HepG2 (cell line): ENCODE data around the gene ARHGEF10L. TPM values are rescaled to one million over a fixed set of nuclear protein-coding genes. Genes with fewer than 3 reads are reported as not detected.

Source experiments
- CBX1 ChIP-seq: IDR thresholded peaks from one replicate; pipeline ENCODE4 v1.6.1; 2016; ENCODE audit warnings: antibody characterized with exemption, low read depth
- HBP1 ChIP-seq: IDR thresholded peaks from 2 replicates; pipeline ENCODE4 v1.6.1; 2016; ENCODE audit warnings: low read depth, control low read depth
- HIC2 ChIP-seq: sonication (generic); formaldehyde crosslinking; IDR thresholded peaks from 2 replicates; pipeline ENCODE4 v1.9.0; 2022; ENCODE audit warnings: low read depth, missing genetic modification reagents
- JUNB ChIP-seq: sonication (generic); formaldehyde crosslinking; IDR thresholded peaks from 2 replicates; pipeline ENCODE4 v1.8.0; 2022; ENCODE audit warnings: missing genetic modification reagents, mild to moderate bottlenecking, borderline replicate concordance
- MLLT10 ChIP-seq: sonication (generic); formaldehyde crosslinking; IDR thresholded peaks from 2 replicates; pipeline ENCODE4 v1.4.0; 2020; ENCODE audit warnings: missing genetic modification reagents
- MTF2 ChIP-seq: sonication (generic); formaldehyde crosslinking; IDR thresholded peaks from 2 replicates; pipeline ENCODE4 v1.5.0; 2020; ENCODE audit warnings: missing genetic modification reagents, borderline replicate concordance
- NR2F1 ChIP-seq, 2 experiments: fragments of 450-650 bp in 1 of 2; formaldehyde crosslinking in 1 of 2; IDR thresholded peaks; 2 replicates each; pipeline versions ENCODE4 v1.5.0 to v1.6.1; 2016 to 2020; ENCODE audit warnings: mild to moderate bottlenecking in 1 of 2, missing compliant biosample characterization in 1 of 2, missing genetic modification reagents in 1 of 2, moderate library complexity in 1 of 2
- PAXIP1 ChIP-seq: sonication (generic); formaldehyde crosslinking; conservative IDR thresholded peaks from 2 replicates; pipeline ENCODE4 v1.4.0; 2020; ENCODE audit warnings: mild to moderate bottlenecking, missing genetic modification reagents, moderate library complexity
- SMC3 ChIP-seq: IDR thresholded peaks from 2 replicates; pipeline ENCODE4 v1.6.1; 2011; ENCODE audit warnings: low read length, improper control_type of control experiment
- ZBTB1 ChIP-seq: sonication (generic); formaldehyde crosslinking; IDR thresholded peaks from 2 replicates; pipeline ENCODE4 v1.4.0; 2020; ENCODE audit warnings: missing genetic modification reagents, borderline replicate concordance
- ZFP37 ChIP-seq: sonication (generic); formaldehyde crosslinking; IDR thresholded peaks from 2 replicates; pipeline ENCODE4 v1.4.0; 2020; ENCODE audit warnings: missing genetic modification reagents, borderline replicate concordance
- ZNF276 ChIP-seq: sonication (generic); formaldehyde crosslinking; IDR thresholded peaks from 2 replicates; pipeline ENCODE4 v1.4.0; 2020; ENCODE audit warnings: mild to moderate bottlenecking, low read depth, missing genetic modification reagents
- ZNF326 ChIP-seq: sonication (generic); formaldehyde crosslinking; IDR thresholded peaks from 2 replicates; pipeline ENCODE4 v1.4.0; 2020; ENCODE audit warnings: missing genetic modification reagents, borderline replicate concordance
- ZNF333 ChIP-seq: sonication (generic); formaldehyde crosslinking; IDR thresholded peaks from 2 replicates; pipeline ENCODE4 v1.4.0; 2020; ENCODE audit warnings: mild to moderate bottlenecking, missing genetic modification reagents, borderline replicate concordance
- ZNF431 ChIP-seq: sonication (generic); formaldehyde crosslinking; IDR thresholded peaks from 2 replicates; pipeline ENCODE4 v1.9.0; 2022; ENCODE audit warnings: missing genetic modification reagents, low read depth, mild to moderate bottlenecking, borderline replicate concordance
- ZNF558 ChIP-seq: sonication (generic); formaldehyde crosslinking; IDR thresholded peaks from 2 replicates; pipeline ENCODE4 v1.9.0; 2022; ENCODE audit warnings: mild to moderate bottlenecking, missing genetic modification reagents, borderline replicate concordance
- ZNF569 ChIP-seq: sonication (generic); formaldehyde crosslinking; IDR thresholded peaks from 2 replicates; pipeline ENCODE4 v1.5.0; 2020; ENCODE audit warnings: mild to moderate bottlenecking, missing genetic modification reagents, moderate library complexity, borderline replicate concordance
- ZNF768 ChIP-seq: sonication (generic); formaldehyde crosslinking; IDR thresholded peaks from 2 replicates; pipeline ENCODE4 v1.4.0; 2020; ENCODE audit warnings: missing genetic modification reagents
- ZNF816 ChIP-seq: sonication (generic); formaldehyde crosslinking; IDR thresholded peaks from 2 replicates; pipeline ENCODE4 v1.8.0; 2022; ENCODE audit warnings: missing genetic modification reagents, mild to moderate bottlenecking, borderline replicate concordance
- polyA plus RNA-seq, 8 experiments: library from polyadenylated mRNA; depleted of rRNA in 3 of 8; stranded (reverse) in 7 of 8; unstranded in 1 of 8; fragments of >200 nt; fragmentation: Illumina TruSeq in 4 of 8; extraction: Trizol in 4 of 8; gene quantifications; 2 replicates each; pipeline versions ENCODE4 v1.2.1 to v1.2.3, GENCODE V29; 2011 to 2016; ENCODE audit warnings: low read depth in 4 of 8, missing spikeins in 1 of 8, mixed read lengths in 1 of 8; ENCODE audit not compliant: insufficient read depth in 1 of 8
- total RNA-seq, 5 experiments: library from RNA; depleted of rRNA; stranded (reverse); fragments of >200 nt; fragmentation: Illumina TruSeq; extraction: Trizol; gene quantifications; 2 replicates each; pipeline ENCODE4 v1.2.3, GENCODE V29; 2016; ENCODE audit warnings: low read depth in 1 of 5

Gene ARHGEF10L
- total and polyA plus RNA-seq, 2 of the 13 experiments (the other 11 are each of a cell fraction or from before 2014, with no cell fraction given) = 46.5 to 78.3 TPM

- peak; percentile 57; the same call in 1 of the 2 replicates for TF ChIP-seq ZNF569 (CRISPR knock-in tag)
- peak; percentile 82 for TF ChIP-seq HBP1 (CRISPR knock-in tag)
- TF ChIP-seq ZBTB1 (CRISPR knock-in tag) = no peak
- peak; percentile 74; the same call in 1 of the 2 replicates for TF ChIP-seq ZNF431
- TF ChIP-seq JUNB (CRISPR knock-in tag) = peak; percentile 63; the same call in 1 of the 2 replicates
- peak; percentile 81; the same call in 1 of the 2 replicates for TF ChIP-seq HIC2 (CRISPR knock-in tag)
- TF ChIP-seq SMC3 = peak; percentile 55
- TF ChIP-seq ZNF768 (CRISPR knock-in tag) = no peak
- TF ChIP-seq NR2F1 (CRISPR knock-in tag; IDR thresholded peaks at IDR 0.05) = peak; percentile 82 to 88; a peak in 3 of 4 replicates
- TF ChIP-seq MLLT10 (CRISPR knock-in tag) = no peak
- peak; percentile 99 for TF ChIP-seq PAXIP1 (CRISPR knock-in tag)
- TF ChIP-seq ZNF816 (CRISPR knock-in tag) = peak; percentile 54; the same call in 1 of the 2 replicates
- 0 out of 2 replicates have a peak, but pooled peaks have one; percentile 13 for TF ChIP-seq MTF2 (CRISPR knock-in tag)
- peak; percentile 93; the same call in 1 of the 2 replicates for TF ChIP-seq ZNF558
- peak; percentile 82; the same call in 1 of the 2 replicates for TF ChIP-seq ZFP37 (CRISPR knock-in tag)
- TF ChIP-seq ZNF276 (CRISPR knock-in tag) = peak; percentile 82; the same call in 1 of the 2 replicates
- TF ChIP-seq ZNF326 (CRISPR knock-in tag) = no peak
- TF ChIP-seq CBX1 = no peak
- 0 out of 2 replicates have a peak, but pooled peaks have one; percentile 64 for TF ChIP-seq ZNF333 (CRISPR knock-in tag)
Observed at GRCh38 chr1:17591814-17592430, 52.4 kb downstream of the ARHGEF10L start (continued).
